NCI-H187 treated with DMSO at 0.1 percent for 48 hours (cell line): Measurements from ENCODE around the gene AP2B1.

Experiments
- DNase-seq: peaks from one replicate; lab custom pipeline; 2025; lab: John Stamatoyannopoulos, UW

The AP2B1 gene

DNA sequence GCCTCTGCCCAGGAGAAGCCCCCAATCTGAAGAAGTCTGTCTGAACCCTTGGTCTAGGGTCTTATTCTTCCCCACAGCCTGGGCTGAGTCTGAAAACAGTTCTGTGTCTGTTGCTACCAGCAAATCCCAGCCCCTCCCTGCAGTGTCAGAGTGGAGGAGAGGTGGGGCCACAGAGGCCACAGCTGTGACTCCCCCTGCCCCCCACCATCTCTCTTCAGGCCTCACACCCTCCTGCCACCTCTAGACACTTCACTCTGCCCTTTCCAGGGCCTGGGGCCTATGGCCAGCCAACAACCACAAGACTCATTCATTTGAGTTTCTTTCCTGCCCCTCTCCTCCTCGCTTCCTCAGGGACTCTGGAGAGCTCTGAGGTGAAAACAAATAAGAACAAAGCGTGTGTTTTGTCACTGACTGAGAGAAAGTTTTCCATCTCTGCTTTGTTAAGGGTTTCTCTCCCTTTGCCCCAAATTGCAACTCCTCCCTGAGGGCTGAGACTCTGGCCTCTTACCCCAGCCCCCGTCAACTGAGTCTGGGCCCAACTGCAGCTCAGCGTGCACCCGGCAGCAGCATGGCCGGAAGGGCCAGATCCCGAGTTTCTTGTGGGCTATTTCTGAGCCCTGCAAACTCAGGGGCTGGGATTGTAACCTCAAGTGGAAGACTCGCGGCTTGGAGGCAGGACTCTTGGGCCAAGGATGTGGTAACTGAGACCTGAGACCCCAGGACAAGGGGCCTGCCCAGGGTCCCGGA lies 186.7 kb downstream of the AP2B1 start:
- DNase-seq = no peak

- no peak for DNase-seq
Measured at GRCh38 chr17:35774499-35774898, 187.4 kb downstream of the AP2B1 start.

DNA sequence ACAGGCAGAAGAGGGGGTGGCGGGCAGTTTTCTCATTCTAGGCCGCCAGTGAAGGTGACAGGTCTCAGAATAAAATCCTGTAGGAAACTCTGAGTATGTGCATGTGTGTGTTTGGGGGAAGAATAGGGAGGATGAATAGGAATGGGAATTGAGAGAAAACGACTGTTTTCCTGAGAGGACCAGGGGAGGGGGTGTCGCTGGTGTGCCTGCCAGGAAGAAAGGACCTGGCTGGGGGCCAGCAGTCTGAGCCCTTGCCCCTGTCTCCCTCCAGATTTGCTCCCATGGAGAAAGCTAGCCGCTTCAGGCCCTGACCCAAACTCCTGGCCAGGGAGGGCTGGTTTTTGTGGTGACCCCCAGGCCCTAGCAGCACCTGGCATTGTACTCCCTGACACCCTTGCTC lies 187.9 kb downstream of the AP2B1 start:
- DNase-seq = no peak

DNA sequence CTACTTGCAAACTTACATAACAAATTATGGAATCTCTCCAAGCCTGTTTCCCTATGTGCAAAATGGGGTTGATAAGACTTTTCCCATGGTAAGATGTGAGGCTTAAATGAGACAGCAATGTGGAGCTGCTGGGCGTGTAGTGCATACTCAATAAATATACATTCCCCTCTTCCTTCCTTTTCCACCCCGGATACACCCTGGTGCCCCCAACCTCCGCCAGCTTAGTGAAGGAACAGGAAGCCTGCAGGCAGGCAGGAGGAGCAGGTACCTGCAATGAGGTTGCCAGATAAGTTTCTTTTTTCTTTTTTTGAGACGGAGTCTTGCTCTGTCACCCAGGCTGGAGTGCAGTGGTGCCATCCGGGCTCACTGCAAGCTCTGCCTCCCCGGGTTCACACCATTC lies 188.5 kb downstream of the AP2B1 start:
- no peak for DNase-seq
